ENCODE measurements around the gene CHST6.
"Not testable (repeated sequence)": the region's sequence is repeated elsewhere in the genome, so short reads cannot be mapped to it uniquely, and the experiment has no call there.

The CHST6 gene

DNA sequence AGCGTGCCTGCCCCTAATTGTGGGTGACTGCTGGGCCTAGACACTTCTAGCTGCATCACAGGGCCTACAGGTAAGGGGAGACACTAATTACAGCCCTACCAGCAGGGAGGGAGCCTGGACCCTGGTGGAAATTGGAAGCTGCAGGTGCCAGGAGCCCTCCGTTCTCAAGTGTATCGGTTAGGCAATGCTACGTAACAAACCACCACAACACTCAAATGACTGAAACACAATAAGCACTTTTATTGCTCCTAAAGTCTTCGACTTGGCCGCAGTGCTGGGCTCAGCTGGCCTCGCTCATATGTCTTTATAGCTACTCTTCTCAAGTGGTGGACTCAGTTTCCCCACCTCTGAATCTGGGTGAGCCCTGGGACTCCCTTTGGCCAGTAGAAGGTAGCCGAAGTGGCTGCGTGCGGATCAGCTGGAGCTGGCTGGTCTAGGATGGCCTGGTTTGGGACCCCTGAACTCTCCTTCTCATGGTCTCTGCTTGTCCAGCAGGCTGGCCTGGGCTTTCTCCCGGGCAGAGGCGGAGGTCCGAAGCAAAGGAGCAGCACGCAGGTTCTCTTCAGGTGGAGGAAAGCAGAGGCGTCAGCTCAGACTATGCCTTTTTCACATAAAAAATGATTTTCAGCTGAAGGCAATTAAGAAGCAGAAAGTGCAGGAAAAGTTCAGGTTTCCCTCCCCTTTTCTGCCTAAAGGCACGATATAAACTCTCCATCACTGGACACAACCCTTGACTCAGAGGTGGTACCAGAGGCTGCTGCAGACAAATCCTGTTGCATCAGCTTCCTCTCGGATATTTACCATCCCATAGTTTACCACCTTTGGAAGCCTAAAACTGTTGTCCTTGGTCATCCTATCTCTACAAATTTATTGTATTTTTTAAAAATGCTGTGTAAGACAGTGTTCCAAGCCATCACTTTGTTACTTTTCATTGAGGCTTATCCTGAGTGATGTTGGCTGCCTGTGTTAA, 22.0 kb downstream of the CHST6 start:
- no peak for DNase-seq

DNA sequence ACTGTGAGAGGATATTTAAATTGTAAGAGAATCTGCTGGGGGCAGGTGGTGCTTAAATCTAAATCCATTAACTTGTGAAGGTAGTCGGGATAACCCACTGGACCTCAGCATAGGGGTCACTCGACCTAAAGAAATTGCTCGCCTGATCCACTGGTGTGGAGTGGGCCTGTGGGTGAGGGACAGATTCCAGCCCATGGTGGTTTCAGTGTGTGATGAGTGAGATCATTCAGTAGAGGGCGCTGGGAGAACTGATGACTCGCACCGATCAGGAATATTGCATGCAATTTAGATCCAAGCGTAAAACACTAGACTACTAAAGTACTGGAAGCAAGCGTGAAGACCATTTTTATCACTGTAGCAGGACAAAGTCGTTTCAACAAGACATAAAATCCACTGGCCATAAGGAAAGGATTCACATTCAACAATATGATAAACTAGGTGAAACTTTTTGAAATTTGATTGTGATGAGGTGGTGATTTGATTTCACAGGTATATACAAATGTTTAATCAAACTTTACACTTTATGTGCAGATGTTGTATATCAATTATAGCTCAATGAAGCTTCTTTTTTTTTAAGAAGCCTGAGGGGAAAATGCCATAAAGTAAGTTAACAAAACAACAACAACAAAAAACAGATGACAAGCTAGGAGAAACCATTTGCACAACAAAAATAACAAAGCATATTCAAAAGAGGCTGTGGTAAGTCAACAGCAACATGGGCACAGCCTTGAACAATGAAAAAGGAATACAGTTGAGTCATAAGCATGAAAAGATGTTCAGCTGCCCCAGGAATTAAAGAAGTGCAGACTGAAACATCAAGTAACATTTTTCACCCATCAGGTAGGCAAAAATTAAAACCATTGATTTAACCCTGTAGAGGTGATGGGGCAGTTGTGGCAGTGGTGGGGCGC, 23.3 kb downstream of the CHST6 start:
- peak; percentile 17 for DNase-seq

DNA sequence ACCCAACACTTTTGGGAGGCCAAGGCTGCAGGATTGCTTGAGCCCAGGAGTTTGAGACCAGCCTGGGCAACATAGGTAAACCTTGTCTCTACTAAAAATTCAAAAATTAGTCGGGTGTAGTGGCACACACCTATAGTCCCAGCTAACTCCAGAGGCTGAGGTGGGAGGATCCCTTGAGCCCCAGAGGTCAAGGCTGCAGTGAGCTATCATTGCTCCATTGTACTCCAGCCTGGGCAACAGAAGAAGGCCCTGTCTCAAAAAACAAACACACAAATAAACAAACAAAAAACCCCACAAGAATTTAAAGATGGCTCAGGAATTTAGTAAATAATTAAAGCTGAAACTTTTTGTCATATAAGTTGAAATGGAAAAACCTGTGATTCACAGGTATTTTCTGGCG, 28.5 kb downstream of the CHST6 start:
- no peak for DNase-seq

DNA sequence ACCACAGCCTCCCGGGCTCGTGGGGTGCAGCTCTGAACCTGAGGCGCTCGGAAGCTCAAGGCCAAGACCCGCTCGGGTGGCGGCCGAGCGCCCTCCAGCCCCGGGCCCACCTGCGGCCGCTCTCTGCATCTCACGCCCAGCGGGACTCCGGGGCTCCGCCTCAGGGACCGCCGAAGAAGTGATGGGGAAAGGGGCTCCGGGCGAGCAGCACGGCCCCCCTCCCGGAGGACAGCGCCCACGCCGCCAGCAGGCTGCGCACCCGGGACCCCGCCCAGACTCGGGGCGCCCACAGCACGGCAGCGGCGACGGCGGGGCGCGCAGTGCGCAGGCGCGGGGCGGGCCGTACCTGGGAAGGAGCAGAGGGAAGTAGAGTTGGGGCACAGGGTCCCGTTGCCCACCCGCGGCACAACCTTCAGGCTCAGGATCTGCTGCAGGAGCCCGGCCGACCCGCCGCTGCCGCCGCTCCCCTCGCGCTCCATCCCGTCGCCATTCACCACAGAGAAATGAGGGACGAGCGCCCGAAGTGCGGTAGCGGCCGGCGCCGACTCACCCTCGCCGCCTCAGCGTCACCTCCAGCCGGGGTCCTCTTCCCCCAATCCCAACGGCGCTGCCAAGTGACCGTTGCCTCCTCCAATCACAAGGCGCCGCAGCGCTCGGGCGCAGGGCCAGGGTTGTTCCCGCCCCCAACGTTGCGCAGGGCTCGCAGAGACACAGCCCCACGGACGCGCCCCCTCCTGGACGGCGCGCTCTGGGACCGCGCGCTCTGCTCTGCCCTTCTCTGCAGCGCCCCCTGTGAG, 30.9 kb downstream of the CHST6 start, which contains the start of gene TMEM170A:
Gene TMEM170A (minus strand): TSS at position 568 of the 797 bp plus-strand sequence. CDS start 89 bp downstream, at position 479.
- DNase-seq: peak; percentile 99

DNA sequence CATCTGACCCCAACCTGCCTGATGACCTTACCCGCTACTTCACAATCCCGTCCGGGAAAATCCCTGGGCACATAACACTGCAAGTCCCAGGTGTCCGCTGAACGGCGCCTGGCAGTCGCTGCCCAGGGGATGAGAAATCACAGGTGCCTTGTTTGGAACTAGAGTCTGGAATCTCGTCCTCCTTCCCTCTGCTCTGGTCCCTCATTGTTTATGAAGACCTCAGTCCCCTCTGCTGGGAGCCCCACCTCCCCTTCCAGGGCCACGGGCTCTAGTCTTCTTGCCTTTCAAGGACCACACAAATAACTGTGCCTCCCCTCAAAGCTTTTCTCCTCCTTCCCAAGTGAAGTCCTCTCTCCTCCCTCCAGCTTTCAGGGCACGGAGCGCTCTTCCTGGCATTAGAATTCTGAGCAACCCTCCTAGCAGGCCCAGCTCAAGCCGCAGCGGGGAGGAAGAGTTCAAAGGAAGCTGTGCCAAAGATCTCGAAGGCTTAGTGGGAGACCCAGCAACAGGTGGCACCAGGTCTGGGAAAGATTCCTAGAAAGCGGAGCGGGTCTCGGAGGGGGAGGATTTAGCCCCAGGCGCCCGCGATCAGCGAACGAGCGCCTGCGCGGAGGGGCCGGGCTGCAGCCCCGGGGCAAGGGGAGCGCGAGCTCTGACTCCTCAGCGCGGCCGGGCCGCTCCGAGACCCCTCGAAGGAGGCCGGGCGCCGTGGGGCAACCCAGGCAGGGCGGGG, 31.7 kb downstream of the CHST6 start:
- not testable (repeated sequence) for DNase-seq

DNA sequence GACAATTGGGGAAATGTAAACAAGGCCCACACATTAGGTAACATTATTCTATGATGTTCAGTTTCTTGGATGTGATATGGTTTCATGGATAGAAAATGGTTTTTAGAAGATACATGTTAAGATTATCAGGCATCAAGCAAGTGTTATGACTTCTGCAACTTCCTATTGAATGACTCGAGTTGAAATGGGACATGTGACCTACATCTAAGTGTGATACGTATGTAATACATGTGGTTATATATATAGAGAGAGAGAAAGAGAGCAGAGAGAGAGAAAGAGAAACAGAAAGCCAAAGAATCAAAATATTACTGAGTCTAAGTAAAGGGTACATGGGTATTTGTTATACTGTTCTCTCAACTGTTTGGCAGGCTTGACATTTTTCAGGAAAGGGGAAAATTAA, 32.4 kb downstream of the CHST6 start:
- no peak for DNase-seq

DNA sequence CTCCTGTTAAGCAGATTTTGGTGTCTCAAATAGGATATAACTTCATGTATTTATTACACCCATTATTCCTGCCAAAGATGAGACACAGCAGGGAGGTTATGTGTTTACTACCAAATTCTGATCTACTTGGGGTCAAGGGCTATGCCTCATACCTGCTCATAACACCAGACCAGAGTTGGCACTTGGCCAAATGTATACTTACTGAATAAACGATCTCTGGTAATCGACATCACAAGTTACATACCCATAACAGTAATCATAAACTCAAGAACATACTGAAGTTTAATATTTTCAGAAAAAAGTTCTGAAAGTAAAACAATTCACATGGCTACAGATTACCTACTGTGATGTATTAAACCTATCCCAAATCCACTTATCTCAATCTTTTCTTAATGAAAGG, 33.7 kb downstream of the CHST6 start:
- DNase-seq: no peak

DNA sequence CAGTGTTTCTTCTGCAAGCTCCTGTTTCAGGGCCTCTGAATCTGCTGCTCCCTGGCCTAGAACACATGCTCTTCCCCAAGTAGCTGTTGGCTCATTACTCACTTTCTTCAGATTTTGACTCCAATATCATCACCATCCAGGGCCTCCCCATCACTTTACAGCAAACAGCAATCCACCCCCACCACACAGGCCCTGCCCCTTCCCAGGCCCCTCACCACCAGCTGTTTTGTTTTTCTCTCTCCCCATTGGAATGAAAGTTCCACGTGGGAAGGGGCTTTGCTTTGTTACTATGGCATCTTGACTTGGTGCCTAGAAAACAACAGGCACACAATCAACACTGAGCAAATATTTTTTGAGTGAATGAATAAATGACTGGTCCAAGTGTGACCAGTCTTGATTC, 34.8 kb downstream of the CHST6 start:
- DNase-seq: no peak

DNA sequence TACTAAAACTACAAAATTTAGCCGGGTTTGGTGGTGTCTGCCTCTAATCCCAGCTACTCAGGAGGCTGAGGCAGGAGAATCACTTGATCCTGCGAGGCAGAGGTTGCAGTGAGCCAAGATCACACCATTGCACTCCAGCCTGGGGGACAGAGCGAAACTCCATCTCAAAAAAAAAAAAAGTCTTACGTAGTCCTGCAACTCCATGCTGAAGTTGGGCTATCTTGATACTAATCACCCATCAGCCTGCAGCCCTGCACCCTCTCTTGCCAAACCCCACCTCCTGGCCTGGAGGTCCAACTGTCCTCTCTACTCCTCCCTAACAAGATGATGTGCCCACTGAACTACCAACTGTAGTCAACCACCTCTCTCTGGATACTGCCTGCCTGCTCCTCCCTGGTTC, 35.5 kb downstream of the CHST6 start:
- DNase-seq: no peak

DNA sequence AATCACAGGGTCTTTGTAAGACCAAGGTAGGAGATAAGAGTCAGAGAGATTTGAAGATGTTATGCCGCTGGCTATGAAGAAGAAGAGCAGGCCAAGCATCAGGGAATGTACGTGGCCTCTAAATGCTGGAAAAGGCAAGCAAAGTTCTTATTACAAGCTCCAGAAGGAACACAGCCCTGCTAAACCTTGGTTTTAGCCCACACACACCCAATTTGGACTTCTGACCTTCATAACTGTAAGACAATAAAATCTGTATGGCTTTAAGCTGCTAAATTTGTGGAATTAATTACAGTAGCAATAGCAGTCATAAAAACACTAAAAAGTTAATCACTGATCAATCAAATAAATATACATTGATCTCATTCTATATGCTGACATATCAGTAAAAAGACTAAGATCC, 36.8 kb downstream of the CHST6 start:
- DNase-seq: no peak

DNA sequence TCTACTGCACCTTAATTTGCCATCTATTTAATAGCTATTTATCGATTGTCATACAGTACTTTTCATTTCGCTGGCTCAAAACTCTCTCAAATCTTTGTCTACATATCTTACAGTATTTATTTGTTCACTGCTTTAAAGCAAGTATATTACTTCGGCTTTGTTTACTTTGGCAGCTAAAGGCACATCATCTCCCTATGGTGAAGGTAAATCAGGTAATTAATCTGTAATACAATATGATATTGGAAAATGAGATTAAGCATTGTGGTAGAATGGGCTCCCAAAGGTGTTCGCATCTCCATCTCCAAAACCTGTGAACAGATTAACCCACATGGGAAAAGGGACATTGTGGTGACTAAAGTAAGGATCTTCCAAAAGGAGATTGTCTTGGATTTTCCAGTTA, 37.2 kb downstream of the CHST6 start:
- DNase-seq: no peak

DNA sequence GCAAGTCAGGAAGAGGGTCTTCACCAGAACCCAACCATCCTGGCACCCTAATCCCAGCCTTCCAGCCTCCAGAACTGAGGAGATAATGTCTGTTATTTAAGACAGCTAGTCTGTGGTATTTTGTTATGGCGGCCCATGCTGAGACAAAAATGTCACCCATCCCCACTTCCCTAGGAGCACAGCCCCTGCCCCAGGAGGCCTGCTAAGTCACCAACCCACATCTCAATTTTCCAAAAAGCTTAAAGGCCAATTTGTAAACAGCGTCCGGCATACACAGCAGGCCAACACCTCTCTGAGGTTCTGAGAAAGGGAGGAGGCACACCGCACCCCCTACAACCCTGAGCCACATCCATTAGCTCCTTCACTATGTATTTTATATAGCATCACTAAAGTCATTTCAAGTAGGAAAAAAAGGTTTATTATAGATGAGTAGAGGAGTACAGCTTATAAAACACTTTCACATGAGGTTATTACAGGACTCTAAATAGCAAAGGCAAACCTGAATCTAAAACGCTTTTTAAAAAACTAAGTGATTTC, 37.7 kb downstream of the CHST6 start:
- DNase-seq: no peak

DNA sequence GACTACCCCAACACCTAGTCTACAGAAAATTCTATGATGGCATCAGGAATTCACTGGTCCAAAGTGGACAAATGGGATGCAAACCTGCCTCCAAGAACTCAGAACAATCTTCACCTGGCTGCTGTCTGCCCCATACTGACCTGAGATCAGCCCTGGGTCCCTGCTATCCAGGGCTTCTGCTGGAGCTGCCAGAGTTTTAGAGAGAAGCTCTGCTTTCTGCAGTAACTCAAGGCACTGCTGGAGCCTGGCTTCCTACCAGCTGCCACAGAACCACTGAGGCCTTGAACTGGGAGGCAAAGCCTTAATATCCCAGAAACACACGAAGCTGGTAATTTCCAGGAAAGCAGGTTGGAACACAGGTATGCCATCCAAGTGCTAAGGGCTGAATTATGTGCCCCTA, 38.3 kb downstream of the CHST6 start:
- no peak for DNase-seq

DNA sequence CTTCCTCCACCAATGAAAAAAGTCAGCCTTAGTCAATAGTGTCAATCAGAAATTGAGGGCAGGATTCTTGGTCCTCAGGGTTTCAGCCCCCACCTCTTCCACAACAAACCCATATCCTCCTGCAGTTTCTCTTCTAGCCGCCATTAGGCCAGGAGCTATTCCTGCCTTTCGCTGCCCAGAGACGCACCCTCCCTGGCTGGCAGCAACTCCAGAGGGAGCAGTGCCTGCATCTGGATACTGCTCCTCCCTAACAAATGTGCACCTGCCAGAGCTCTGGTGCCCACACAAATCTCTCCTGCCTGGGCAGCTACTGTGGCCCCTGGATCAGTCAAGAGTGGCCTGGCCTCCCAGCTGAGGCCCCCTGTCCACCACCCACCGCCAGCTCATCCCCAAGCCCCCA, 38.8 kb downstream of the CHST6 start:
- DNase-seq: not testable (repeated sequence)

DNA sequence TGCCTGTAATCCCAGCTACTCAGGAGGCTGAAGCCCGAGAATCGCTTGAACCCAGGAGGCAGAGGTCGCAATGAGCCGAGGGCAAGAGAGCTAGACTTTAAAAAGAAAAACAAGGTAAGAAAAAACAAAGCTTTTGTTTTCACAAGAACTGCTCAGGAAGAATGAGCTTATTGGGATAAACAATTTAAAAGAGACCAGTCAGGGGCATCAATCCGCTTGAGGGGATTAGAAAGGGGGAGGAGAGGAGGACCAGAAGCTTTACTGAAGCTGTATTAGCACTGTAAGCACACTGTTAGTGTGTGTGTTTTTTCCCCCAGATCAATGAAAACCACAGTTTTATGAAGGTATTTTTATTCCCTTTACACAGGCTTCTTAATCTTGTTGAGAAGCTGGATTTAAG, 39.6 kb downstream of the CHST6 start:
- DNase-seq: no peak

DNA sequence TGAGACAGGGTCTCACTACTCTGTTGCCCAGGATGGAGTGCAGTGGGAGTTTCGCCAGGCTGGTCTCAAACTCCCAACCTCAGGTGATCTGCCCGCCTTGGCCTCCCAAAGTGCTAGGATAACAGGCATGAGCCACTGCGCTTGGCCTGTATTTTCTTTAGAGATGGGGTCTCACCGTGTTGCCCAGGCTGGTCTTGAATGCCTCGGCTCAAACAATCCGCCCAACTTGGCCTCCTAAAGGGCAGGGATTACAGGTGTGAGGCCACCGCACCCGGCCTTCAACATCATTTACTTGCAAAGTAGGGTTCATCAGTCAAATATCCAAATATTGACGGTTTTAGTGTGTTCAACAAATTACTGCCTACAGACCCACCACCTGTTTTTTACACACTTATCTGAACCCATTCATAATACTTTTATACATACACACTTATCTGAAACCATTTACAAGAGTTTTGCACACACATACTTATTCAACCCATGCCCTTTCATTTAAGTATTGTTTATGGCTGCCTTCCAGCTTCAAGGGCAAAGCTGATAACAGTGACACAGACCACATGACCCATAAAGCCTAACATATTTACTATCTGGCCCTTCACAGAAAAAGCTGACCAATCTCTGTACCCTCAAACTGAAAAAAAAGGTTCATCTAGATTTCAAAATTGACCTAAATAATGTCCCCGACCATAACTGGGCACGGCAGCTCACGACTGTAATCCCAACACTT, 42.6 kb downstream of the CHST6 start:
- no peak for DNase-seq

DNA sequence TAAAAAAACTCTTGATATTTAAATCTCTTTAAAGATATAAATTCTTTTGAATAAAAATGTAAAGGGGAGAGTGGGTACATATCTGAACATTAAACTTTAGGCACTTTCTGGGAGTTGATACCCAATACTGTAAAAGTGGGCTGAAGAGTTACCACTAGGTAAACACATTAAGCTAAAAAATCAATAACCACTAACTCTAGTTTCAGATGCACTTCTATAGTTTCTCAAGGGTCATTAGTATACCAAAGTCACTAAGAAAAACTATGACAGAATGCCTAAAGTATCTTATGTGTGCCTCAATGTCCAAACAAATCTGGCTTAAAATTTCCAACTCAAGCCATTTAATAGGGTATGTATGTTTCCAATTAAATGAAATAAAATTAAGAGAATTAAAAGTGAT, 48.8 kb downstream of the CHST6 start:
- no peak for DNase-seq

DNA sequence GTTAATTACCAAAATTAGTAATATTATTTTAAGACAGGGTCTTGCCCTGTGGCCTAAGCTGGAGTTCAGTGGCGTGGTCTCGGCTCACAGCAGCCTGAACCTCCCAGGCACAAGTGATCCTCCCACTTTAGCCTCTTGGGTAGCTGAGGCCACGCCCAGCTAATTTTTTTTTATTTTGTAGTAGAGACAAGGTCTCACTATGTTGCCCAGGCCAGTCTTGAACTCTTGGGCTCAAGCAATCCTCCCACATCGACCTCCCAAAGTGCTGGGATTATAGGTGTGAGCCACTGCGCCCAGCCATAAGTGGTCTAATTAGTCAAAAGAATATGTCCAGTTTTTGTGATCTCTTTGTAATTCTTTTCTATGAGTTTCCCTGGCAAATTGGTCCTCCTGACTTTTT, 49.9 kb downstream of the CHST6 start:
- no peak for DNase-seq

DNA sequence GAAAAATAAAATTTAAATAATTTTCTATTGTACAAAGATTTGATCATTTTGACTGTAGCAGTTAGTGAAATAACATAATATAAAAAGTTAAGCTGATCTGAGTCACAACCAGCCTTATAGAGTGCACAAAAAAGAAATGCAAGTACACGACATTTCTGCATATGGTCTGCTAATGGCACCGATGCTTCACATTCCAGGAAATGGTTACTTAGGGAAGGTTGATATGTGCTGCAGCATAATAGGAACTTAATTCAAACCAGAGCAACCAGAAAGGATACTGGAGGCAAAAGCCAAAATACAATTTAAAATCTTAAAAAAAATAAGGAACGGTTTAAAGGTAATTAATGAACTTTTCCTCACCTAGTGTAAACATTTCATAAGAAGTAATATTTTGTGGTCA, 51.9 kb downstream of the CHST6 start:
- no peak for DNase-seq

DNA sequence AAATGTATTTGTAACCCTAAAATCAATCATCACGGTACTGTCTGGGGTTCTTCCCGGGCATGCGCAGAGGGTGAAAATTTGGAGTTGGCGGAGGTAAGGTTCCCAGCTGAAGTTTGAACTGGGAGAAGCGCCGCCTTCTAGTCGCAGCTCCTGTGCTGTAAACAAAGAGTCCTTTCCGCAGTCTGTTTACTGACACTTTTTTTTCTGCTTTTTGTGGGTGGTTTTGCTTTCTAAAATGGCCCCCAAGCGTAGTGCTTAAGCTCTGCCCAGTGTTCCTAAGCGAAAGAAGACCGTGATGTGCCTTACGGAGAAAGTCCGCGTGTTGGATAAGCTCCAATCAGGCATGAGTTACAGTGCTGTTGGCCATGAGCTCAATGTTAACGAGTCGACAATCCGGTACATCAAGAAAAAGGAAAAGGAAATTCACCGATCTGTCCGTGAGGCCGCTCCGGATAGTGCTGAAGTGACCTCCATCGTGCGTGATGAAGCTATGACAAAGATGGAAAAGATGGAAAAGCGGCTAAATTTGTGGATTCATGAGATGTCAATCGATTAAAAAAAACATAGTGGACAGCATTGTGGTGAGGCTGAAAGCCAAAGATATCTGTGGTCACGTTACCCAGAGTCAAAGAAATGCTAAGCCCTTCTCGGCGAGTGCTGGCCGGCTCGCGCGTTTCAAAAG, 61.4 kb downstream of the CHST6 start:
- peak; percentile 80 for DNase-seq
